HG02970 (cell line): ENCODE measurements around the gene TMEM45B.

Source experiments
- ATAC-seq: cut with Tn5 transposase; IDR thresholded peaks from one replicate; pipeline ENCODE4 v1.9.1; 2021; ENCODE audit warnings: mild to moderate bottlenecking, moderate library complexity, moderate number of reproducible peaks; ENCODE audit not compliant: unreplicated experiment, low FRiP score

Gene TMEM45B

GRCh38 chr11:129895126-129896041 lies 79.7 kb downstream of the TMEM45B start, which contains the start of gene NFRKB:
Gene NFRKB (minus strand): TSS chr11:129895578. CDS start chr11:129892849, 2,729 bp downstream.
- peak; percentile 95 for ATAC-seq

- no peak for ATAC-seq
Observed at GRCh38 chr11:129896062-129896461, 80.4 kb downstream of the TMEM45B start.

GRCh38 chr11:129905402-129905801 lies 89.8 kb downstream of the TMEM45B start:
- ATAC-seq = no peak
